Forelimb muscle (tissue), 1 donor: ENCODE results near the gene BLVRA. TPM values are rescaled to one million over a fixed set of nuclear protein-coding genes. Genes with fewer than 3 reads are reported as not detected.
A peak's percentile ranks its signal among the peaks of the same experiment; 100 is the strongest.
"Not testable (repeated sequence)": the region's sequence is repeated elsewhere in the genome, so short reads cannot be mapped to it uniquely, and the experiment has no call there.

Experiments
- DNase-seq: peaks from one replicate; pipeline ENCODE4 v3.0.0-alpha.2; 2013; ENCODE audit warnings: low read depth
- polyA plus RNA-seq: library from polyadenylated mRNA; unstranded; fragments of 120-200 nt; gene quantifications from one replicate; pipeline ENCODE4 v1.2.1, GENCODE V29; 2013; ENCODE audit not compliant: insufficient read length

BLVRA gene
- polyA plus RNA-seq, 1 donor, result 32.6 TPM

- no peak for DNase-seq
Measured at GRCh38 chr7:43769281-43769680, 10.8 kb downstream of the BLVRA start.

GRCh38 chr7:43769791-43770465, 11.4 kb downstream of the BLVRA start:
- no peak for DNase-seq

- DNase-seq, result no peak
Measured at GRCh38 chr7:43771128-43771527, 12.6 kb downstream of the BLVRA start.

GRCh38 chr7:43771573-43771972, 13.1 kb downstream of the BLVRA start:
- DNase-seq, result no peak

- not testable (repeated sequence) for DNase-seq
Measured at GRCh38 chr7:43773268-43773667, 14.8 kb downstream of the BLVRA start.

- not testable (repeated sequence) for DNase-seq
Measured at GRCh38 chr7:43775255-43775654, 16.8 kb downstream of the BLVRA start.

GRCh38 chr7:43778293-43779044, 20.0 kb downstream of the BLVRA start:
- not testable (repeated sequence) for DNase-seq

- DNase-seq, result no peak
Measured at GRCh38 chr7:43779045-43779812, 20.7 kb downstream of the BLVRA start.

GRCh38 chr7:43781726-43782607, 23.5 kb downstream of the BLVRA start:
- no peak for DNase-seq

GRCh38 chr7:43782768-43783555, 24.5 kb downstream of the BLVRA start:
- no peak for DNase-seq

- DNase-seq, result no peak
Measured at GRCh38 chr7:43784030-43784584, 25.6 kb downstream of the BLVRA start.

- DNase-seq, result not testable (repeated sequence)
Measured at GRCh38 chr7:43784585-43785087, 26.2 kb downstream of the BLVRA start.

- peak; percentile 16 for DNase-seq
Measured at GRCh38 chr7:43785420-43785819, 26.9 kb downstream of the BLVRA start.

- DNase-seq, result no peak
Measured at GRCh38 chr7:43787771-43788170, 29.3 kb downstream of the BLVRA start.

- no peak for DNase-seq
Measured at GRCh38 chr7:43790006-43790405, 31.5 kb downstream of the BLVRA start.

- no peak for DNase-seq
Measured at GRCh38 chr7:43790834-43791233, 32.4 kb downstream of the BLVRA start.

- DNase-seq, result peak; percentile 5
Measured at GRCh38 chr7:43791665-43792064, 33.2 kb downstream of the BLVRA start.

- no peak for DNase-seq
Measured at GRCh38 chr7:43792471-43793150, 34.1 kb downstream of the BLVRA start.

- DNase-seq, result no peak
Measured at GRCh38 chr7:43799605-43800004, 41.1 kb downstream of the BLVRA start.

- DNase-seq, result no peak
Measured at GRCh38 chr7:43803865-43804264, 45.4 kb downstream of the BLVRA start.
